A673 (cell line): Measurements from ENCODE around the gene PPP5C. TPM values are rescaled to one million over a fixed set of nuclear protein-coding genes. Genes with fewer than 3 reads are reported as not detected.
A peak's percentile ranks its signal among the peaks of the same experiment; 100 is the strongest.

Source experiments
- BruUV-seq: library from RNA; stranded (reverse); fragments of 400-500 nt; replicated peaks from 2 replicates; lab custom pipeline; 2021; lab: Mats Ljungman, UMichigan
- CTCF ChIA-PET: fragments of 300-600 bp; sonication (Branson Sonifier 250); formaldehyde crosslinking; loops from one replicate; lab custom pipeline; 2022; ENCODE audit warnings: antibody characterized with exemption; lab: Charles Lee
- POLR2A ChIA-PET: fragments of 300-600 bp; sonication (Branson Sonifier 250); formaldehyde crosslinking; loops from one replicate; lab custom pipeline; 2022; ENCODE audit warnings: antibody characterized with exemption; ENCODE audit not compliant: low non-redundant PET; lab: Charles Lee
- DNase-seq: peaks from one replicate; pipeline ENCODE4 v3.0.0-alpha.2; 2015; ENCODE audit warnings: low spot score
- H3K27ac ChIP-seq: fragments of 200-600 bp; sonication (generic); 2 replicates; pipeline ENCODE4 v1.5.1; 2016; ENCODE audit warnings: mixed run types, low read depth, mild to moderate bottlenecking, mixed read lengths, antibody characterized with exemption, low read length; ENCODE audit not compliant: poor library complexity, severe bottlenecking
- H3K27me3 ChIP-seq: fragments of 200-600 bp; sonication (generic); replicated peaks from 2 replicates; pipeline ENCODE4 v1.6.1; 2017; ENCODE audit warnings: mixed run types, low read depth, mild to moderate bottlenecking, mixed read lengths, antibody characterized with exemption, low read length; ENCODE audit not compliant: insufficient read depth, poor library complexity
- H3K36me3 ChIP-seq: fragments of 200-600 bp; sonication (generic); 2 replicates; pipeline ENCODE4 v1.6.1; 2016; ENCODE audit warnings: mixed run types, mild to moderate bottlenecking, mixed read lengths, antibody characterized with exemption, low read length; ENCODE audit not compliant: insufficient read depth, poor library complexity, severe bottlenecking
- H3K4me1 ChIP-seq: fragments of 200-600 bp; sonication (generic); 2 replicates; pipeline ENCODE4 v1.6.1; 2017; ENCODE audit warnings: mixed run types, mild to moderate bottlenecking, mixed read lengths, antibody characterized with exemption, low read length; ENCODE audit not compliant: insufficient read depth, poor library complexity, severe bottlenecking
- H3K4me3 ChIP-seq: fragments of 200-600 bp; sonication (generic); 2 replicates; pipeline ENCODE4 v1.5.1; 2016; ENCODE audit warnings: low read depth, mixed run types, mild to moderate bottlenecking, mixed read lengths, low read length; ENCODE audit not compliant: poor library complexity, severe bottlenecking
- H3K9me3 ChIP-seq: fragments of 200-600 bp; sonication (generic); 2 replicates; pipeline ENCODE4 v1.6.1; 2016; ENCODE audit warnings: mixed run types, low read depth, mild to moderate bottlenecking, mixed read lengths, antibody characterized with exemption, low read length; ENCODE audit not compliant: poor library complexity, severe bottlenecking
- EZH2 ChIP-seq: fragments of 200-600 bp; sonication (generic); IDR thresholded peaks from 2 replicates; pipeline ENCODE4 v1.6.1; 2017; ENCODE audit warnings: borderline replicate concordance, low read depth, mild to moderate bottlenecking, mixed read lengths, antibody characterized with exemption, low read length; ENCODE audit not compliant: poor library complexity, severe bottlenecking
- intact Hi-C: fragments of 100-400 bp; cut with micrococcal nuclease; formaldehyde crosslinking; loops from one replicate; pipeline ENCODE4 v1.10.0; 2022; ENCODE audit not compliant: unreplicated experiment
- total RNA-seq: library from RNA; stranded (reverse); gene quantifications from 2 replicates; pipeline ENCODE4 v1.2.3, GENCODE V29; 2021
- TF ChIP-seq, protein P1 (sequence below): fragments of 300-800, 200-600 bp; sonication (generic); conservative IDR thresholded peaks from 2 replicates; pipeline ENCODE4 v1.5.1; 2017; ENCODE audit warnings: low read depth, mild to moderate bottlenecking, antibody characterized with exemption, low read length, moderate library complexity, mixed read lengths

The PPP5C gene
- total RNA-seq, 1 experiment from 2014 or later: 164 TPM

DNA sequence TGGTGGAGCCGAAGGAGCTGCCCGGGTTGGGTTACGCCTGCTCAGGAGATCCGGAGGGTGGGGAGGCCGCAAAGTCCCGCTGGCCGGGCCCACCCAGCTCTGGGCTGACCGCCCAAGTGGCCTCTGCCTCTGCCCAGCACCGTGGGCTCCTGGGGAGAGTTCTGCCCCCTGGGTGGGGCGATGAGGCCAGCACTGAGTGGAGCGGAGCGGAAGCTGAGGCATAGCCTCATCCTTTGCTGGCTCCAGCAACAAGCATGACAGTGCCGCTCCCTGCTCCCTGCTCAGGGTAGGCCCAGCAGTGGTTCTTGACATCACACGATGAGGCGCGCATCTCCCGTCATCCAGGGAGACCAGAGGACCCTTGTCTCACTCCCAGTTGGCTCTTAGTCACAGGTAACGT lies 44.0 kb downstream of the PPP5C start:
- Histone ChIP-seq H3K36me3 (peaks cover 46% of the 10 kb centered on the region), H3K9me3 (no peaks in the 10 kb centered on the region), H3K4me3 (no peak overlapping the region), H3K4me1 (peaks cover 31% of the 10 kb centered on the region), H3K27me3 (no peaks in the 10 kb centered on the region), H3K27ac (peak overlapping the region; percentile 66)
- TF ChIP-seq, protein P1, sequence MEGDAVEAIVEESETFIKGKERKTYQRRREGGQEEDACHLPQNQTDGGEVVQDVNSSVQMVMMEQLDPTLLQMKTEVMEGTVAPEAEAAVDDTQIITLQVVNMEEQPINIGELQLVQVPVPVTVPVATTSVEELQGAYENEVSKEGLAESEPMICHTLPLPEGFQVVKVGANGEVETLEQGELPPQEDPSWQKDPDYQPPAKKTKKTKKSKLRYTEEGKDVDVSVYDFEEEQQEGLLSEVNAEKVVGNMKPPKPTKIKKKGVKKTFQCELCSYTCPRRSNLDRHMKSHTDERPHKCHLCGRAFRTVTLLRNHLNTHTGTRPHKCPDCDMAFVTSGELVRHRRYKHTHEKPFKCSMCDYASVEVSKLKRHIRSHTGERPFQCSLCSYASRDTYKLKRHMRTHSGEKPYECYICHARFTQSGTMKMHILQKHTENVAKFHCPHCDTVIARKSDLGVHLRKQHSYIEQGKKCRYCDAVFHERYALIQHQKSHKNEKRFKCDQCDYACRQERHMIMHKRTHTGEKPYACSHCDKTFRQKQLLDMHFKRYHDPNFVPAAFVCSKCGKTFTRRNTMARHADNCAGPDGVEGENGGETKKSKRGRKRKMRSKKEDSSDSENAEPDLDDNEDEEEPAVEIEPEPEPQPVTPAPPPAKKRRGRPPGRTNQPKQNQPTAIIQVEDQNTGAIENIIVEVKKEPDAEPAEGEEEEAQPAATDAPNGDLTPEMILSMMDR: no peak
- TF ChIP-seq EZH2: no peak
- ChIA-PET CTCF (interaction anchor here (0.9 kb wide), 1 partner anchor 110 kb away, joined by 3 read pairs; no protein-coding TSS in a partner anchor), POLR2A (no interaction called here)
- DNase-seq: no peak
- no TSS peak for BruUV-seq
- intact Hi-C loops: loop anchor here (10.0 kb wide), 1 partner anchor 316 kb away; no protein-coding TSS in a partner anchor

DNA sequence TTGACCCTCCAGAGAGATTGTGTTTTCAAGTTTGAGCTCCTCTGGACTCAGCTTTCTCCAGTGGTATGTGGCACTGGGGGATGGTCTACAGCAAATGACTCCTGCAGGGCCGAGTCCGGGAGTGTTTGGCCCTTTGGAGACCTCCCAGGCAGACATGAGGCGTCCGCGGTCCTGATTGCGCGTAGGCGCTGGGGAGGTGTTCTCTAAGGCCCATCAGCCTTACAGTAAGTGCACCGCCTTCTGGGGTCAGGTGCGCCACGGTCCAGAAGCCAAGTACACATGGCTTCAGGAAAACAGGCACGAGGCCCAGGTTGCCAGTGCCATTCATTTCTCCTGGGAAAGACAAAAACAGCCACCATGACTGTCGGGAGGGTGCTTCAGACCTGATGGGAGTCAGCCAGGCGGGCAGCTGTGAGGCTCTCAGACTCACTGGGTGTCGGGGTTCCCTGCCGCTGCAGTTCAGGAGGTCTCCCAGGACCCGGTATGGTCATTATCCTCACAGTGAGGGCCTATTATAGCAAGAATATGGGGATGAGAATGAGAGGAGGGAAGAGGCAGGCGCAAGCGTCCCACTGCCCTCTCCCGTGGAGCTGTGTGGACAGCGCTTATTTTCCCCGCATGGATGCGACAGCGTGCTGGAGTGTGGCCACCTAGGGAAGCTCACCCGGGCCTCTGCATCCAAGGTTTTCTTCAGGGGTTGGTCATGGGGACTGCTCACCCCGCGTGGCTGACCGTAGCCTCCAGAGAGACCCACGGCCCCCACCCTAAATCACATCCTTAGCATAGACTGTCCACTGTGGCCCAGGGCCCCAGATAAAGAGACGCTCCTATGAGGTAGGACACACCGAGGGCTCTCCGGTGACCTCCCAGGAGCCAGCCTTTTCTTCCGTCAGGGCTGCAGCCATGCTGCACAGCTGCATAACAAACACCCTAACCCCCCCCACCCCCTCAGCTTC lies 44.7 kb downstream of the PPP5C start:
- H3K4me1 ChIP-seq: peaks cover 31% of the 10 kb centered on the region
- no peaks in the 10 kb centered on the region for H3K27me3 ChIP-seq
- H3K27ac ChIP-seq: peak overlapping the region; percentile 66
- BruUV-seq: no TSS peak
- ChIA-PET CTCF (interaction anchor here (0.5 to 0.9 kb wide), 2 partner anchors 36 to 111 kb away, joined by 3 to 4 read pairs; no protein-coding TSS in a partner anchor), POLR2A (no interaction called here)
- intact Hi-C loops: loop anchor here (10.0 kb wide), 1 partner anchor 317 kb away; no protein-coding TSS in a partner anchor
- peaks cover 46% of the 10 kb centered on the region for H3K36me3 ChIP-seq
- TF ChIP-seq EZH2: no peak
- TF ChIP-seq, protein P1: no peak
- H3K4me3 ChIP-seq: no peak overlapping the region
- H3K9me3 ChIP-seq: no peaks in the 10 kb centered on the region
- no peak for DNase-seq

DNA sequence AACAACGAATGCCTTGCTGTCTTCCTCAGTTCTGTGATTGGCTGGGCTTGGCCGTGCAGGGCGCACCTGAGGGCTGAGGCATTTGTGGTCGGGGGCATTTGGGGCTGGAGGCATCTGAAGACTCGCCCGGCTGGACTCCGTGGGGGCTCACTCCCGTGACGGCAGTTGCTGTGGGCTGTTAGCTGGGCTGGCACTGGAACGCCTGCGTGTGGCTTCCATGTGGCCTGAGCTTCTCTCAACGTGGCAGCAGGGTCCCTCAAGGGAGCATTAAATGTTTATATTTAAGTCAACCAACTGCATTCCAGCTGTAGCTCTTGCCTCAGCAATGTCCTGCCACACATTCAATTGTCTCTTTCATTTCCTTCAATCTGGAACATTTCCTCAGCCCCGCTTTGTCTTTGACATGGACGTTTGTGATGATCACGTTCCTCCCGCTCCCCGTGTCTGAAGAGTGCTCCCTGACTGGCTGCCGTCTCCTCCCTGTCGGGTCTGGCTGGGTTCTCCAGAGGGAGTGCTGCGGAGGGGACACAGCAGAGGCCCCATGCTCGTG lies 45.4 kb downstream of the PPP5C start:
- CTCF ChIA-PET: no interaction called here
- POLR2A ChIA-PET: no interaction called here
- Histone ChIP-seq H3K27ac (peak overlapping the region; percentile 66), H3K36me3 (peaks cover 44% of the 10 kb centered on the region), H3K4me1 (peaks cover 31% of the 10 kb centered on the region), H3K27me3 (no peaks in the 10 kb centered on the region), H3K4me3 (no peak overlapping the region), H3K9me3 (no peaks in the 10 kb centered on the region)
- no TSS peak for BruUV-seq
- intact Hi-C loops: loop anchor here (10.0 kb wide), 1 partner anchor 318 kb away; no protein-coding TSS in a partner anchor
- peak; percentile 74 for DNase-seq
- TF ChIP-seq, protein P1: no peak
- no peak for TF ChIP-seq EZH2
